ENCODE measurements around the gene ZNF264.
A peak's percentile ranks its signal among the peaks of the same experiment; 100 is the strongest.

ZNF264 gene

DNA sequence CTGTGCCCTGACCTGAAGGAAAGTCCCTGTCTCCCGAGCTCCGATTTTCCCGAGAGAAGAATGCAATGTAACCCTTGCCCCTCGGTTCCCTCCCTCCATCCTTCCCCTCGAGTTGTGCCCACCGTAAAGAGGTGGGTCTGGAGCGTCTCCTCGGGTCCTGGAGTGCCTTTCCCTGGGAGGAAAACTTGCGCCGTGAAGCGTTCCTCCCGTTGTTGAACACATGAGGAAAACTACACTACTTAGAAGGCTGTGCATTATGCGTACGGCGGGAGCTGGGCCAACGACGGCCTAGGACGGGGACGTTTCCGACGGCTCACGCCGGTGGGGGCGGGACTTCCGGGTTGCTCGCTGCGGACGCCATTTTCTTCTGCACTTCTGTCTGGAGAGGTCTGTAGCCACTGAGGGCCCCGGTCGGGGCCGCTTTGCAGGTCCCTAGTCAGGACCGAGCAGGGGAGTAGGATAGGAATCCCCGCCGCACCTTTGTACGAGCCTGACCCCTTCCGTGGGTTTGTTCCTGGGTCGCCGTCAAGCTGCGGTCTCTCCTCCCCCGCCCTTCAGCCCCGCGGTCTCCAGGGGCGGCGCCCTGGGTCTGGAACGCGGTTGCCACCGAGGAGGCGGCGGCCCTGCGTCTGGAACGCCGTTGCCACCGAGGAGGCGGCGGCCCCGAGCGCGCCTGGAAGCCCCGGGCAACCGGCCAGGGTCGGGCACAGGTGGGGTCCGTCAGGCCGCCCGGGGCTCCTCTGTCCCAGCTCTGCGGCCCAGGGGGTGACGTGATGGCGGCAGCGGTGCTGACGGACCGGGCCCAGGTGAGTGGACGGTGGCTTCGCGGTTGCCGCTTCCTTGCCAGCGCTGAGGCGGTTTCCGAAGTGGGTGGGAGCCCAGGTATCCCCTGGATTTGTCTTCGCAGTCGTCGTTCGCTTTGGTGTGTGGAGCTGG, at the start of gene ZNF264:
ZNF264 (plus strand) TSS at position 360 of the 936 bp plus-strand sequence; CDS start at position 774, 414 bp downstream.
- H3K27ac ChIP-seq = peak within 1 kb of the TSS; percentile 85
- TF ChIP-seq, protein P1, sequence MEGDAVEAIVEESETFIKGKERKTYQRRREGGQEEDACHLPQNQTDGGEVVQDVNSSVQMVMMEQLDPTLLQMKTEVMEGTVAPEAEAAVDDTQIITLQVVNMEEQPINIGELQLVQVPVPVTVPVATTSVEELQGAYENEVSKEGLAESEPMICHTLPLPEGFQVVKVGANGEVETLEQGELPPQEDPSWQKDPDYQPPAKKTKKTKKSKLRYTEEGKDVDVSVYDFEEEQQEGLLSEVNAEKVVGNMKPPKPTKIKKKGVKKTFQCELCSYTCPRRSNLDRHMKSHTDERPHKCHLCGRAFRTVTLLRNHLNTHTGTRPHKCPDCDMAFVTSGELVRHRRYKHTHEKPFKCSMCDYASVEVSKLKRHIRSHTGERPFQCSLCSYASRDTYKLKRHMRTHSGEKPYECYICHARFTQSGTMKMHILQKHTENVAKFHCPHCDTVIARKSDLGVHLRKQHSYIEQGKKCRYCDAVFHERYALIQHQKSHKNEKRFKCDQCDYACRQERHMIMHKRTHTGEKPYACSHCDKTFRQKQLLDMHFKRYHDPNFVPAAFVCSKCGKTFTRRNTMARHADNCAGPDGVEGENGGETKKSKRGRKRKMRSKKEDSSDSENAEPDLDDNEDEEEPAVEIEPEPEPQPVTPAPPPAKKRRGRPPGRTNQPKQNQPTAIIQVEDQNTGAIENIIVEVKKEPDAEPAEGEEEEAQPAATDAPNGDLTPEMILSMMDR (IDR thresholded peaks at IDR 0.05) = peak; percentile 15; the same call in 1 of the 2 replicates
- no peak for TF ChIP-seq ZFX (IDR thresholded peaks at IDR 0.05; ENCODE audit: borderline replicate concordance)

DNA sequence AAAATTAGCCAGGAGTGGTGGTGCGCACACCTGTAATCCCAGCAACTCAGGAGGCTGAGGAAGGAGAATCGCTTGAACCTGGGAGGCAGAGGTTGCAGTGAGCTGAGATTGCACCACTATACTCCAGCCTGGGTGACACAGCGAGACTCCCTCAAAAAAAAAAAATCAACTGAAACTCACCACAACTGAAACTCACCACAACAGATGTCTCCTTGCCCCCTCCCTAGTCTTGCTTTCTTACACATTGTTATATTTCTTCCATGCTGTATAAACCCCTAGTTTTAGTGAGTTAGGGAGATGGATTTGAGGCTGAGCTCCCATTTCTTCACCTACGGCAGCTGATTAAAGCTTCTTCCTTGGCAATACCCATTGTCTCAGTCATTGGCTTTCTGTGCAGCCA, 49.6 kb upstream of the ZNF264 start:
- no peak overlapping the region for H3K27ac ChIP-seq
- no peak for TF ChIP-seq ZFX (IDR thresholded peaks at IDR 0.05; ENCODE audit: borderline replicate concordance)
- TF ChIP-seq, protein P1 (IDR thresholded peaks at IDR 0.05) = no peak

DNA sequence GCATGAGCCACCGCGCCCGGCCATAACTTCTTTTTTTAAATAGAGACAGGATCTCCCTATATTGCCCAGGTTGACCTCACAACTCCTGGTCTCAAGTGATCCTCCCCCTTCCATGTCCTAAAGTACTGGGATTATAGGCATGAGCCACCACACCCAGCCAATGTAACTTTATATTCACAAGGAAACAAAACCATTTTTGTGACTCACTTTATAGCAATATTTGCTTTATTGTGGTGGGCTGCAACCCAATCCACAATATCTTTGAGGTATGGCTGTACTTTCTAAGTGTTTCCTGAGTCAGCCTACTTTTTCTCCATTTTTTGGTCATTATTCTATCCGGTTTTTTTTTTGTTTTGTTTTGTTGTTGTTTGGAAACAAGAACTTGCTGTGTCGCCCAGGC, 38.4 kb upstream of the ZNF264 start:
- H3K27ac ChIP-seq = no peak overlapping the region
- no peak for TF ChIP-seq ZFX (IDR thresholded peaks at IDR 0.05; ENCODE audit: borderline replicate concordance)
- TF ChIP-seq, protein P1 (IDR thresholded peaks at IDR 0.05) = no peak

DNA sequence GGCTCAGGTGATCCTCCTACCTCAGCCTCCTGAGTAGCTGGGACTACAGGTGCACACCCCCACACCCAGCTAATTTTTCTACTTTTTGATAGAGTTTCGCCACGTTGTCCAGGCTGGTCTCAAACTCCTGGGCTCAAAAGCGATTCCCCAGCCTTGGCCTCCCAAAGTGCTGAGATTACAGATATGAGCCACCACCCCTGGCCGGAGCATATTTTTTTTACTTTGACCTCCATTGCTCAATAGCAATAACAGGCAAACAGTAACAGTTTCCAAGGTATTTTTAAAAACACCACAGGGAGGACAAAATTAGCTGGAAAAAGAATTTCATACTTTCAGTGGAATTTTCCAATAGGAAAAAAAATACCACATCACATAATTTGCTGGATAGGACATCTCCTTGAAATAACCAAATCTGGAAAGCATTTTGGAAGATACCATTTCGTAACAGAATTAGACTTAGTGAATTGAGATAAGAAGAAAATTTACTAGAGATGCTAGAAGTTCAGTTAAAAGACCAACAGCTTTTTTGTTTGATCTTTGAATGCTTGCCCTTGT, 29.2 kb upstream of the ZNF264 start:
- H3K27ac ChIP-seq = no peak overlapping the region
- no peak for TF ChIP-seq ZFX (IDR thresholded peaks at IDR 0.05; ENCODE audit: borderline replicate concordance)
- TF ChIP-seq, protein P1 (IDR thresholded peaks at IDR 0.05) = no peak

DNA sequence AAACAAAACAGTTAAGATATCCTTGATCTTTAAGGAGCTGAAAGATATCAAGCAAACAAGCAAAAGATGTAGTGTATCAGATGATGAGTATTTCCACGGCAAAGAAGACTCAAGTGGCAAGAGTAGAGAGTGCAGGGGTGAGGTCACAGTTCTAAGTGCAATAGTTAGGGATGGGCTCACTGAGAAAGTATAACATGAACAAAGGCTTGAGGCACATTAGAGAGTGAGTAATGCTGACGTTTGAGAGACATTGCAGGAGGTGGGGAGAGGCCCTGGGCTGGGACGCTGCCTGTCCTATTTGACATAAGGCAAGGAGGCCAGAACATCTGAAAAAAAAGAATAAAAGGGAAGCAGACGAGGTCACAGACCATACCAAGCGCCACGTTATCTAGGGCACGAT, 25.5 kb upstream of the ZNF264 start:
- TF ChIP-seq, protein P1 (IDR thresholded peaks at IDR 0.05) = no peak
- no peak for TF ChIP-seq ZFX (IDR thresholded peaks at IDR 0.05; ENCODE audit: borderline replicate concordance)

DNA sequence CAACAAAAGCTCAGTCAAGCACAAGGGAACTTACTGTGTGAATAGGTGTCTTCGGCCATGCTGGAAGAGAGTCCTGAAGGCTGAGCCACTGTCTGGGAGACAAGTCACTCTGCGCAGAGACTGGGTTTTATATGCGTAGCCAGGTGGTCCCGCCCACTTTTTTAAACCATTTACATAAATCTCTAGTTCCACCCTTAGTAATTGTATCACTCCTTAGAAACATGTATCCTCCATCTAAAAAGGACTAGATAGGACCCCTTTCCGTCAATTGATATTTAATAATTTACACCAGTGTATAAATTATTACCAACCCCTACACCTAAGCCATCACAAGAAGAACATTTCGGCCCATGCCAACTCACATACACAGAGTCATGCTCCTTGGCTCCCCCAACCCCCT, 23.9 kb upstream of the ZNF264 start, which contains the start of gene DUXA:
DUXA (minus strand) TSS at position 101 of the 400 bp plus-strand sequence; CDS start at position 59, 42 bp downstream.
- TF ChIP-seq, protein P1 (IDR thresholded peaks at IDR 0.05) = no peak
- no peak for TF ChIP-seq ZFX (IDR thresholded peaks at IDR 0.05; ENCODE audit: borderline replicate concordance)
- H3K27ac ChIP-seq = no peak within 1 kb of the TSS

More for the DNA sequence above, 25.5 kb upstream of the ZNF264 start:
- H3K27ac ChIP-seq = no peak overlapping the region

All from 22Rv1 (cell line).